Muscle layer of duodenum (tissue), 2 donors: ENCODE results near the gene TM4SF20.

ENCODE experiments used
- H3K27ac ChIP-seq: one replicate; pipeline ENCODE4 v1.7.0; 2013; ENCODE audit warnings: mild to moderate bottlenecking, low read length
- H3K27me3 ChIP-seq: one replicate; pipeline ENCODE4 v1.7.0; 2013; ENCODE audit warnings: low read depth, mild to moderate bottlenecking, control low read depth, low read length
- H3K36me3 ChIP-seq, 2 donors: one replicate each; pipeline ENCODE4 v1.7.0; 2013; ENCODE audit warnings: low read length in 2 of 2, control low read depth in 1 of 2, mild to moderate bottlenecking in 1 of 2; ENCODE audit not compliant: insufficient read depth in 2 of 2, control insufficient read depth in 1 of 2
- H3K4me1 ChIP-seq, 2 donors: one replicate each; pipeline ENCODE4 v1.7.0; 2013; ENCODE audit warnings: low read length in 2 of 2, mild to moderate bottlenecking in 2 of 2, control low read depth in 1 of 2, moderate library complexity in 1 of 2; ENCODE audit not compliant: insufficient read depth in 2 of 2, control insufficient read depth in 1 of 2
- H3K4me3 ChIP-seq, 2 donors: one replicate each; pipeline ENCODE4 v1.7.0; 2013; ENCODE audit warnings: low read length in 2 of 2, low read depth in 1 of 2, mild to moderate bottlenecking in 1 of 2
- H3K9me3 ChIP-seq, 2 donors: one replicate each; pipeline ENCODE4 v1.7.0; 2013; ENCODE audit warnings: low read length in 2 of 2, control low read depth in 1 of 2, mild to moderate bottlenecking in 1 of 2; ENCODE audit not compliant: control insufficient read depth in 1 of 2
- donor health status: healthy.

The TM4SF20 gene

GRCh38 chr2:227411320-227411989, 32.3 kb upstream of the TM4SF20 start:
- no peak overlapping the region for H3K27ac ChIP-seq
- no peak overlapping the region for H3K4me3 ChIP-seq
- no peaks in the 10 kb centered on the region for H3K36me3 ChIP-seq
- H3K27me3 ChIP-seq: no peaks in the 10 kb centered on the region
- H3K4me1 ChIP-seq: peaks cover 4 to 5% of the 10 kb centered on the region in 2 donors
- no peaks in the 10 kb centered on the region for H3K9me3 ChIP-seq

DNA sequence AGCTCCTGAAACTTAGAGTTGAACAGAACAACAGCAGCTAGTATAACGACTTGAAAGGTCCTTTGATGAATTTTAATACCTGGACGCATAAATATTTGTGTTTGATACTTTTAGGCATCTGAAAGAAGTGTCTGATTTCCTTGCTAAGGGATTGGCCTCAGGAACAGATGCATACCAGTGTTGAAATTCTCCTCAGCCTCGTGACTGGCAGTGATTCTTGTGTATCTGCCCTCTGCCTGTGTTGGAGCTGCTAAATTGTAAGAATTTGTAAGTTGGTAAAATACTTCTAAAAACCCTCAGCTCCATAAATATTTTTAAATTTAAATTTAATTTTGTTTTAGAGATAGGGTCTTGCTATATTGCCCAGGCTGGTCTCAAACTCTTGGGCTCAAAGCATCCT, 31.1 kb upstream of the TM4SF20 start:
- H3K9me3 ChIP-seq: no peaks in the 10 kb centered on the region
- peaks cover 7 to 14% of the 10 kb centered on the region in 2 donors for H3K4me1 ChIP-seq
- no peak overlapping the region for H3K27ac ChIP-seq
- H3K4me3 ChIP-seq: no peak overlapping the region
- H3K36me3 ChIP-seq: no peaks in the 10 kb centered on the region
- no peaks in the 10 kb centered on the region for H3K27me3 ChIP-seq

DNA sequence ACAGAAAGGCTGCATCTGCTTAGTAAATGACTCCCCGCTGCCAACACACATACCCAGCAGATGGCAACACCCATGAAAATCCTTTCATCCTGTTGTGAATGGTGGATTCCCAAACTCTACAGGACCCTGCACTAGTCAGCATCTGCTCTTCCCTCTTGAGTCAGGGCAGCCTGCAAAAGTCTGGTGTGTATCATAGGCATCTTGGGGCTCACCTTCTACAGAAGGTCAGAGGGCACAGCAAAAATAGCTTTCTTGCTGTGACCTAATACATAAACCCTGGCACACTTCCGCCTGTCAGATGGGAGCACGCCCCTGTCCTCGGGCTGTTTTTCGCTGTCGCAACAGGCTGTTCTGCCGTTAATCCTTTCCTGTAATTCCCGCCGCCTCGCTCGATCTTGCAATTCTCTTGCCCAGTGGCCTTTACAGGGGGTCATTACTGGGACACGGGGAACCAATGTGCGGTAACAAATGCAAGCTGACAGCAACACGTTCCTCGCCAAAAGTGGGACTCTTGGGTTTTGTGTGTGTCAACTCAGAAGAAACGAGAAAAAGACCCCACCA, 28.6 kb upstream of the TM4SF20 start:
- Histone ChIP-seq H3K27ac (peak overlapping the region; percentile 39), H3K27me3 (no peaks in the 10 kb centered on the region), H3K36me3 (no peaks in the 10 kb centered on the region), H3K4me1 (peaks cover 7 to 14% of the 10 kb centered on the region in 2 donors), H3K4me3 (no peak overlapping the region), H3K9me3 (no peaks in the 10 kb centered on the region)

DNA sequence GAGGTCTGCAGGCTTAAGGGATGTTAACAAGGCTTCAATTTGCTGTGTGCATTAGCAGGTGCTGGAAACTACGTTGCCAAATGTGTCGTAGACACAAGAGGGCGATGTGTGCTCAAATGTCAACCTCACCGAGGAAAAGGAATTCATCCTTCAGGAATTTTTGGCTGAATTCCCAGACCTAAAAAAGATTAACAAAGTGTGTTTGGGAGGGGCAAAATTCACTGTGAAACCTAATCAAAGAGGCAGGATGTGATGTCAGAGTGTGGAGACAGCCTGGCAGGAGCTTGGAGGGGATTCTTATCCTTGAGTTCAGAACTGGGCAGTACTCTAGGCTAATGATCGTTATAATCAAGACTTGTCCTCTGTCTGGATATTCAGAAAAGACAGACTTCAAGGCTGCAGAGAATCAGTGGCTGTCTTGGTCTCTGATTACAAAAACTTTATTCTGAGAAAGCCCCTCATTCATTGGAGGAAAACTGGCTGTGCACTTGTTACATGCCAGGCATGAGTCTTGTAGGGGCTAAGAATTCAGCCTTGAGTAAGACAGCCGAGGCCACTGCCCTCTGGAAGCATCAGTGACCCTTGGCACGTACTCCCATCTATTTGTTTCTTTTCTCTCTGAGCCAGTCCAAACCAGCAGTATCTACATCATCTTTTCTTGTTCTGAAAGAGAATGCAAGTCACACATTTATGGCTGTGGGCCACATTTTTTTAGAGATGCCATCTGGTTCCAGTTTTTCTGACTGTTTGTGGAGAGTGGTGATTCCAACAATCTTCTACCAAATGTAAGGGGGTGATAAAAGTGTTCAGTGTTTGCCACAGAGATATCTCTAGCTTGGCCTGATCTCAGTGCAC, 27.3 kb upstream of the TM4SF20 start:
- H3K9me3 ChIP-seq: no peaks in the 10 kb centered on the region
- no peak overlapping the region for H3K4me3 ChIP-seq

GRCh38 chr2:227404585-227405271, 25.6 kb upstream of the TM4SF20 start:
- Histone ChIP-seq H3K27me3 (no peaks in the 10 kb centered on the region), H3K4me1 (peaks cover 7 to 14% of the 10 kb centered on the region in 2 donors), H3K9me3 (no peaks in the 10 kb centered on the region), H3K36me3 (no peaks in the 10 kb centered on the region), H3K4me3 (no peak overlapping the region), H3K27ac (no peak overlapping the region)

More for the DNA sequence above, 27.3 kb upstream of the TM4SF20 start:
- Histone ChIP-seq H3K36me3 (no peaks in the 10 kb centered on the region), H3K4me1 (peaks cover 7 to 14% of the 10 kb centered on the region in 2 donors), H3K27me3 (no peaks in the 10 kb centered on the region), H3K27ac (peak overlapping the region; percentile 62)

DNA sequence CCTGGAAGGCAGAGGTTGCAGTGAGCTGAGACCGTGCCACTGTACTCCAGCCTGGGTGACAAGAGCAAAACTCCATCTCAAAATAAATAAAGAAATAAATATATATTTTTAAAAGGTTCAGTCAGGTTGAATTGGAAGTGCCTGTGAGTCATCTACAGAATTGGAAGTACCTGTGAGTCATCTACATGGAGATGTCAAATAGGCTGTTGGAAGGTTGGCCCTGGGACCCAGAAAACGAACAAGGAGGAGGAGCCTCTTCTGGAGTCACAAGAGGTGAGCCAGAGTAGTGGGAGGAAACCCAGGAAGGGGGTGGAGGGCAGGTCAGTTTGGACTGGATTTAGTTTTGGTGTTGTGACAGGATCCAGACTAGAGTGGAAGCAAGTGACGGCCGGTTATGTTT, 23.9 kb upstream of the TM4SF20 start:
- Histone ChIP-seq H3K36me3 (no peaks in the 10 kb centered on the region), H3K4me3 (no peak overlapping the region), H3K27ac (no peak overlapping the region), H3K27me3 (no peaks in the 10 kb centered on the region), H3K4me1 (peaks cover 7 to 14% of the 10 kb centered on the region in 2 donors), H3K9me3 (no peaks in the 10 kb centered on the region)

DNA sequence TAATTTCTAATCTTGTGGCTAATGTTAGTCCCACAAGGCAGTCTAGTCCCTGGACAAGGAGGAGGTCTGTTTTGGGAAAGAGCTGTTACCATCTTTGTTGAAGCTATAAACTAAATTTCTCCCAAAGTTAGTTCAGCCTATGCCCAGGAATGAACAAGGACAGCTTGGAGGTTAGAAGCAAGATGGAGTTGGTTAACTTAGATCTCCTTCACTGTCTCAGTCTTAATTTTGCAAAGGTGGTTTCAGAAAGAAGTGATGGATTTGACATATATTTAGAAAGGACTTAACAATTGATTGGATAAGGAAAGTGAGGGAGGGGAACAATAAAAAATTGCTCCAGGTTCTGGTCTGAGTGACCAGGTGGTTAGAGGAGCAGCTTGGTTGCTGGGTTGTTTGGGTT, 23.2 kb upstream of the TM4SF20 start:
- H3K9me3 ChIP-seq: no peaks in the 10 kb centered on the region
- H3K27me3 ChIP-seq: no peaks in the 10 kb centered on the region
- H3K27ac ChIP-seq: no peak overlapping the region
- no peak overlapping the region for H3K4me3 ChIP-seq
- H3K4me1 ChIP-seq: peaks cover 7 to 14% of the 10 kb centered on the region in 2 donors
- no peaks in the 10 kb centered on the region for H3K36me3 ChIP-seq

DNA sequence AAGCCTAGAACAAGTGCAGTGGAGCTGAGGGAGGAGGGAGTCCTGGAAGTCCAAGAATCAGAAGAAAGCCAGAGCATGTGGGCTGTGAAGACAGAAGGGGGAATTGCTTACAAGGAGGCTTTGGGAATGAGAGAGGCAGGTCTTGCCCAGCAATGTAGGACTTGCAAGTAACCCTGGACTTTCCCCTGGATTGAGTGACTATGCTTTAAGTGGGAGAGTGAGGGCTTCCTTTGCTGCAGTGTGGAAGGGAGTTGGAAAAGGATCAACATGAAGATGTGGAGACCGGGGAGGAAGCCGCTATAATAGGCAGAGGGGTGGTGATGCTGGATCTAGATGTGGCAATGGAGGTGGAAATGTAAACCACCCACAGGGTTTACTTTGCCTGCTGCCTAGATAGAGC, 22.4 kb upstream of the TM4SF20 start:
- H3K36me3 ChIP-seq: no peaks in the 10 kb centered on the region
- H3K9me3 ChIP-seq: no peaks in the 10 kb centered on the region
- no peaks in the 10 kb centered on the region for H3K27me3 ChIP-seq
- peaks cover 3 to 11% of the 10 kb centered on the region in 2 donors for H3K4me1 ChIP-seq
- no peak overlapping the region for H3K27ac ChIP-seq
- H3K4me3 ChIP-seq: no peak overlapping the region

DNA sequence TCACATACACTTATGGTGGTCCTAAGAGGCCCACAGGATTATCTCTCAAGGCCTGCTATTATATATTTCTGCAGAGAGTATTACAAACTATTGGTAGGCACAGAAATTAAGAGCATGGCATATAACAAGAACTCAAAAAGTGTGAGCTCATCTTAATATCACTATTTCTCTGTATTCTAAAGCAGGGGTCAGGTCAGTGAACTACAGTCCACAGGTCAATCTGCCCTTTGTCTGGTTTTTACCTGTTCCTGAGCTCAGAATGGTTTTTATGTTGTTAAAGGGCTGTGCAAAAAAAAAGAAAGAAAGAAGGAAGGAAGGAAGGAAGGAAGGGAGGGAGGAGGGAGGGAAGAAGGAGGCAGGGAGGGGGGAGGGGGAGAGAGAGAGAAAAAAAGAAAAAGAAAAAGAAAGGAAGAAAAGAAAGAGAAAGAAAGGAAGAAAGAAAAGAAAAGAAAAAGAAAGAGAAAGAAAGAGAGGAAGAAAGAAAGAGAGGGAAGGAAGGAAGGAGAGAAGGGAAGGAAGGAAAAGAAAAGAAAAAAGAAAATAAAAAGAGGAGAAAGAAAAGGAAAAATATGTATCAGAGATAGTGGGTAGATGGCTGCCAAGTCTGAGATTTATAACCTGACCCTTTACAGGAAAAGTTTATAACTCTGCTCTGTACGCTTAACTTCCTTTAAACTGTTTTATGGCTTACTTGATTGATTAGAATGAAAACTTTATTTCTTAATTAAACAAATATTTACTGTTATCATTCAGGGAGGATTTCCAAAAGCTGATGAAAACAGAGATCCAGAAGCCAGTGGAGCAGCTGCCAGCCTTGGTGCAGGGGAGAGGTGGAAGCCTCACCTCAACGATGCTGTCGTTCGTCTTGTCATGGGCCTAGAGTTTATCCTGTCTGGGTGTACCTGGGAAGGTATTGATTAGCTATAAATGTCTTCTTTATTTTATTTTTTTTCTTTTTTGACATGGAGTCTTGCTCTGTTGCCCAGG, 19.9 kb upstream of the TM4SF20 start:
- H3K27ac ChIP-seq: no peak overlapping the region
- no peaks in the 10 kb centered on the region for H3K27me3 ChIP-seq
- no peaks in the 10 kb centered on the region for H3K36me3 ChIP-seq
- H3K4me1 ChIP-seq: no peaks in the 10 kb centered on the region
- no peaks in the 10 kb centered on the region for H3K9me3 ChIP-seq
- H3K4me3 ChIP-seq: no peak overlapping the region

- no peaks in the 10 kb centered on the region for H3K9me3 ChIP-seq
- no peaks in the 10 kb centered on the region for H3K27me3 ChIP-seq
- no peaks in the 10 kb centered on the region for H3K4me1 ChIP-seq
- no peaks in the 10 kb centered on the region for H3K36me3 ChIP-seq
- H3K27ac ChIP-seq: no peak overlapping the region
- H3K4me3 ChIP-seq: no peak overlapping the region
These were observed 18.5 kb upstream of the TM4SF20 start for GRCh38 chr2:227397562-227397961.
